HFFc6 (cell line): Measurements from ENCODE around the gene HNRNPA2B1. TPM values are rescaled to one million over a fixed set of nuclear protein-coding genes. Genes with fewer than 3 reads are reported as not detected.

Source experiments
- DNase-seq: peaks from one replicate; pipeline ENCODE4 v3.0.0-alpha.2; 2018
- H3K27ac Mint-ChIP-seq: 2 replicates; pipeline ENCODE4 v1.8.0; 2020; ENCODE audit warnings: mild to moderate bottlenecking, mixed read lengths
- H3K27me3 Mint-ChIP-seq: 2 replicates; pipeline ENCODE4 v1.8.0; 2021; ENCODE audit warnings: mild to moderate bottlenecking, moderate library complexity, mixed read lengths; ENCODE audit not compliant: insufficient read depth
- H3K36me3 Mint-ChIP-seq: 2 replicates; pipeline ENCODE4 v1.8.0; 2021; ENCODE audit warnings: low read depth, mixed read lengths
- H3K4me1 Mint-ChIP-seq: 2 replicates; pipeline ENCODE4 v1.8.0; 2020; ENCODE audit warnings: low read depth, mixed read lengths
- H3K4me3 Mint-ChIP-seq: 2 replicates; pipeline ENCODE4 v1.8.0; 2020; ENCODE audit warnings: mild to moderate bottlenecking, moderate library complexity, mixed read lengths
- H3K9me3 Mint-ChIP-seq: 2 replicates; pipeline ENCODE4 v1.8.0; 2020; ENCODE audit warnings: mild to moderate bottlenecking, mixed read lengths
- total RNA-seq, 6 experiments: library from RNA; stranded (reverse); fragmentation: NEBNext Ultra II Directional; extraction: Animal tissue kit (Norgen Biotek cat#: 25700); gene quantifications; 2 replicates in 1 of 6; 3 replicates in 5 of 6; pipeline ENCODE4 v1.2.3, GENCODE V29; 2021
- TF ChIP-seq, protein P1 (sequence below): fragments of 200-600 bp; sonication (generic); IDR thresholded peaks from 2 replicates; pipeline ENCODE4 v1.5.0; 2021; ENCODE audit warnings: antibody characterized with exemption, mild to moderate bottlenecking

HNRNPA2B1 gene
- total RNA-seq, 6 experiments from 2014 or later, result 403 to 643 (median 565) TPM

DNA sequence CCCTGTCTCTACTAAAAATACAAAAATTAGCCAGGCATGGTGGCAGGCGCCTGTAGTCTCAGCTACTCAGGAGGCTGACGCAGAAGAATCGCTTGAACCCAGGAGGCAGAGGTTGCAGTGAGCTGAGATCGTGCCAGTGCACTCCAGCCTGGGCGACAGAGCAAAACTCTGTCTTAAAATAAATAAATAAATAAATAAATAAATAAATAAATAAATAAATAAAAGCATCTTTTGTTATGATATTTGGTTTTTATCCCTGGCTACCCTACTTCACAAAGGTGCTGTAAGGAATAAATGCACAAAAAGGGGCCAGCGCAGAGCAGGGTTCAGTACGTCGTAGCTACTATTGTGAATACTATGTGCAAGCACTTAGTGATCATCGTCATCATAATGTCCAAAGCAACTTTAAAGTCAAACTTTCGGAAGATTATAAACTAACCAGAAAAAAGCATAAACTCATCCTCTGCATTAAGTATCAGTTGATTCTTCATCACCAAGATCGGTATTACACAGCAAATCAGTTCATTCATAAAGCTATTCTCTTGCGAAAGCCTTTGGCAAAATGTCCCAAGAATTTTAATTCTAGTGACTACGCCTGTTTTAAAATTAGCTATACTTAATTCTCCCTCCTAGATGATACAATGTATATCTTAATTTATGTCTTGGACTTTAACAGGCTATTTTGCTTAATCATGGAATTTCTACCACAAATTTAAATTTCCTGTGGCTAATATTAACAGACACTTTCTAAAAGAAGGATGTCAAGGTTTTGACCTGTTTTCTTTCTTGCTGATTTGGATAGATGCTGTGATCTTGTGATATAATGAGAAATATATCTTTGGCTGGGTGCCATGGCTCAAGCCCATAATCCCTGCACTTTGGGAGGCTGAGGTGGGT, 56.1 kb downstream of the HNRNPA2B1 start:
- Mint-ChIP-seq H3K27ac (no peak overlapping the region), H3K27me3 (peaks cover 2% of the 10 kb centered on the region), H3K36me3 (no peaks in the 10 kb centered on the region), H3K9me3 (no peaks in the 10 kb centered on the region), H3K4me1 (peaks cover 9% of the 10 kb centered on the region), H3K4me3 (no peak overlapping the region)
- TF ChIP-seq, protein P1, sequence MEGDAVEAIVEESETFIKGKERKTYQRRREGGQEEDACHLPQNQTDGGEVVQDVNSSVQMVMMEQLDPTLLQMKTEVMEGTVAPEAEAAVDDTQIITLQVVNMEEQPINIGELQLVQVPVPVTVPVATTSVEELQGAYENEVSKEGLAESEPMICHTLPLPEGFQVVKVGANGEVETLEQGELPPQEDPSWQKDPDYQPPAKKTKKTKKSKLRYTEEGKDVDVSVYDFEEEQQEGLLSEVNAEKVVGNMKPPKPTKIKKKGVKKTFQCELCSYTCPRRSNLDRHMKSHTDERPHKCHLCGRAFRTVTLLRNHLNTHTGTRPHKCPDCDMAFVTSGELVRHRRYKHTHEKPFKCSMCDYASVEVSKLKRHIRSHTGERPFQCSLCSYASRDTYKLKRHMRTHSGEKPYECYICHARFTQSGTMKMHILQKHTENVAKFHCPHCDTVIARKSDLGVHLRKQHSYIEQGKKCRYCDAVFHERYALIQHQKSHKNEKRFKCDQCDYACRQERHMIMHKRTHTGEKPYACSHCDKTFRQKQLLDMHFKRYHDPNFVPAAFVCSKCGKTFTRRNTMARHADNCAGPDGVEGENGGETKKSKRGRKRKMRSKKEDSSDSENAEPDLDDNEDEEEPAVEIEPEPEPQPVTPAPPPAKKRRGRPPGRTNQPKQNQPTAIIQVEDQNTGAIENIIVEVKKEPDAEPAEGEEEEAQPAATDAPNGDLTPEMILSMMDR, result no peak
- no peak for DNase-seq

DNA sequence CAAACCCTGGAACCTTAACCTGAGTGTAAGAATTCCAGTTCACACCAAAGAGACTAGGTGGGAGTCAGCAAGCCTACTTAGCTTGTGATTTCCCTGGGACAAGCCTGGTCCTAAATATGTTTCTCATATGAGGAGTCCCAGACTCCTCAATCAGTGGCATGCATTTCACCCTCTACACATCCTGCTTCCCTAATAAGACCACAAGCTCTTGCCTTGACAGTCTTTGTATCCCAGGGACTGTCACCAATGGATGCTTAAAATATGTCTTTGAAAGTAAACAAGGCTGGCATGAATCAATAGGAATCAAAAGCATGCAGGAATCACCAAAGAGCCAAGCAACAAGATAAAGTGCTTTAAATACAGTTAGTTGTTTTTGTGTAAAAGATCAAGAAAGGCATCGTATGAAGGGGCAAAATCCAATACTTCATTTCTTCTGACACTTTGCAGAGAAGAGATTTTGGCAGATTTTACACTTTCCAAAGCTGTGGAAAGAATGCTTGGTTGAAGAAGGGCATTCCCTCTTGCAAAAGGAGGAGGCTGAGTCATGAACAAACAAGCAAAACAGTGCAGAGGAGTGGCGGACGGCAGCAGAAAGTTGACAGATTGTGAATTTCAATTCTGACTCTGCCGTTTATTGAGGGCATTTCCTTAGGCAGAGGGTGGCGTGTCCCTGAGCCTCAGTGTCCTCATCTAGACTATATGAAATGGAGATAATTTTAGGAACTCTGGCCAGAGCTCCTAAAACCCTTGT, 57.1 kb downstream of the HNRNPA2B1 start:
- H3K27me3 Mint-ChIP-seq, result no peaks in the 10 kb centered on the region; the same call in 1 of the 2 replicates
- H3K4me3 Mint-ChIP-seq, result peak overlapping the region; percentile 11; the same call in 1 of the 2 replicates
- peak; percentile 35 for DNase-seq
- no peak overlapping the region for H3K27ac Mint-ChIP-seq
- no peaks in the 10 kb centered on the region for H3K9me3 Mint-ChIP-seq
- peaks cover 9% of the 10 kb centered on the region for H3K4me1 Mint-ChIP-seq
- TF ChIP-seq, protein P1, result no peak
- H3K36me3 Mint-ChIP-seq, result no peaks in the 10 kb centered on the region

DNA sequence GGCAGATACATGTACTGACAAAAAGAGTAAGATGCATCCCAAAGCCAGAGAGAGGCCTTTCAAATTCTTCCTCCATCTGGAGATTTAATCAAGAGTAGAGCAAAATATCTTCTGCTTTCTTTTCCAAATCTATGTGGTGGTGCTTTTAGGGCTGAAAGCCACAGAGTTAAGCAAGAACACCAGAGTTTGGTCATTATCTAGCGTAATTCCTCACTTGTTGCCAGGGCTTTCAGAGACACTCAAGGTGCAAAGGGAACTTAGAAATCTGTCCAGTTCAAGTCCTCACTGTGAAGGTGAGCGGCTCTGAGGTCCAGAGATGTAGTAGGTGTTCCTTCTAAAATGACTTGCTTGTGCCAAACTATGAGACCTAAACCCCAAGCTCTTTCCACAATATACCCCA, 59.5 kb downstream of the HNRNPA2B1 start:
- TF ChIP-seq, protein P1, result no peak
- Mint-ChIP-seq H3K9me3 (no peaks in the 10 kb centered on the region), H3K27me3 (no peaks in the 10 kb centered on the region; the same call in 1 of the 2 replicates), H3K4me1 (peaks cover 9% of the 10 kb centered on the region), H3K36me3 (no peaks in the 10 kb centered on the region), H3K4me3 (no peak overlapping the region), H3K27ac (no peak overlapping the region)
- no peak for DNase-seq

DNA sequence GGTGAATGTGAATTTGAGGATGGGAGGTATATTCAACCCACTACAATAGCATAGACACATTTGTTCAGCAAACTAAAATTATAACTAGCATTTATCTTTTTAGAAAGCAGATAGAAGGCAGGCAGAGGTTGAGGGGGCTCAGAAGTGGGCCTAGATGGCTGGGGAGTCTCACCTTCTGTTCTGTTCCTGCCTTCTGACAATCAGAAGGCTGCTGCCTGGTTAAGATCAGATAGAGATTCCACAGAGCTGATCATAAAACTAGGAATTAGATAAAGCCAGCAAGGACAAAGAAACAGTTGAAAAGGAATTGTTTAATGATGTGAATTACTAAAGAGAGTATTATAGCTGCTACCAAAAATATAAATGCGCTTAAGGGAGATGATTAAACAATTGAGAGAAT, 60.2 kb downstream of the HNRNPA2B1 start:
- no peak overlapping the region for H3K4me3 Mint-ChIP-seq
- DNase-seq, result no peak
- no peaks in the 10 kb centered on the region for H3K9me3 Mint-ChIP-seq

More for the DNA sequence above, 60.2 kb downstream of the HNRNPA2B1 start:
- Mint-ChIP-seq H3K36me3 (no peaks in the 10 kb centered on the region), H3K27me3 (no peaks in the 10 kb centered on the region; the same call in 1 of the 2 replicates), H3K27ac (no peak overlapping the region), H3K4me1 (peaks cover 9% of the 10 kb centered on the region)
- TF ChIP-seq, protein P1, result no peak

Other genes starting within 250 kb of the HNRNPA2B1 start
- gene NFE2L3, start 48.5 kb downstream of the HNRNPA2B1 start, total RNA-seq, result 1 to 10 TPM; 2.3 to 6.5 (median 2.7) TPM
- gene CBX3, start 999 bp upstream of the HNRNPA2B1 start, total RNA-seq, result 100 to 1,000 TPM; 115 to 150 (median 140) TPM
- gene SNX10, start 91.1 kb upstream of the HNRNPA2B1 start, total RNA-seq, result not detected